Melanocyte of skin (primary cell): ENCODE measurements around the gene EML6. TPM values are rescaled to one million over a fixed set of nuclear protein-coding genes. Genes with fewer than 3 reads are reported as not detected.

ENCODE experiments used
- small RNA-seq, 2 donors: library from RNA; depleted of rRNA; stranded (forward); fragments of <200 nt; gene quantifications; one replicate each; pipeline ENCODE3, GENCODE V24; 2012
- total RNA-seq, 2 donors: library from RNA; depleted of rRNA; stranded (reverse); fragments of >200 nt; gene quantifications; 2 replicates each; pipeline ENCODE4 v1.2.3, GENCODE V29; 2012

The EML6 gene
- under 1 TPM; under 0.01 to 0.33 TPM for total RNA-seq

GRCh38 chr2:54723131-54723995 is at the start of gene EML6:
TSS of gene EML6 (plus strand) at chr2:54723662. CDS start at chr2:54725062, 1,400 bp downstream.

Small RNA genes within 50 kb of the gene (small RNA-seq; reads per million reads assigned to genes)
- gene RNU6-433P (0 to 0.04 reads per million in 2 donors), gene RNU7-81P (0 reads per million in 2 donors)
